GM19324 (cell line): ENCODE measurements around the gene CTDSP1.

Source experiments
- ATAC-seq: cut with Tn5 transposase; IDR thresholded peaks from one replicate; pipeline ENCODE4 v1.9.1; 2021; ENCODE audit warnings: mild to moderate bottlenecking, moderate library complexity; ENCODE audit not compliant: unreplicated experiment, low FRiP score

The CTDSP1 gene

DNA sequence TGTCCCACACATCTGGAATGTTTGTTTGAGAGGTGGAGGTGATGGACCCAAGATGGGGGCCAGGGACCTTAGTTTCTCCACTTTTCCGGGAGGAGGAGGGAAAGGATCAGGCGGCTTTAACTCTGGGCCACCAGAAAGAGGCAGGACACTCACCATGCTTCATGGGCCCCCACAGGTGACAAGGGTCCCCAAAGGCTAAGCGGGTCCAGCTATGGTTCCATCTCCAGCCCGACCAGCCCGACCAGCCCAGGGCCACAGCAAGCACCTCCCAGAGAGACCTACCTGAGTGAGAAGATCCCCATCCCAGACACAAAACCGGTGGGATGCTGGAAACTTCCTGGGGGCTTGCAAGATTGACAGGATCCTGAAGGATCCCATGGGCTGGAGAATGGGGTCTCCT lies 16.9 kb upstream of the CTDSP1 start:
- no peak for ATAC-seq

DNA sequence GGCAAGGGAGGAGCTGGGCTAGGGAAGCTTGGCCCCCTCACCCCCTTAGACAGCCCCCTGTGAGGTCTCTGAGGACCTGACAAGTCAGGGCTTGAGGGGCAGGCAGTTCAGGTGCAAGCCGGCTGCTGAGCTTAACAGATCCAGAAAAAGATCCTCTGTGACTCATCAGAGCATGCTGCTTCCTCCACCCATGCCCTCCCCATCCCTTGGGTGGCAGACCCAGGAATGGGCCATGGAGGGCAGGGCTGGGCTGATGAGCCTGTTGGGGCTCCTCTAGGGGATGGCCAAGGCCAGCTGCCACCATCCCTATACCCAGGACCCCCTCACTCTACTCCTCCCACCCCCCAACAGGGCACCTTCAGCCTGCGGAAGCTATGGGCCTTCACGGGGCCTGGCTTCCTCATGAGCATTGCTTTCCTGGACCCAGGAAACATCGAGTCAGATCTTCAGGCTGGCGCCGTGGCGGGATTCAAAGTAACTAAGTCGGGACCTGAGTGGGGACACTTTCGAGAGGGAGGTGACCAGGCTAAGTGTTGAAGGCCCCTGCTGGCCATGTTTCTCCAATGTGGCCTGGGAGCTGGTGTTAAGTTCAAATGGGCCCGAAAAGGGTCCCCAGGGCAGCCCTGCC lies 15.7 kb upstream of the CTDSP1 start:
- no peak for ATAC-seq

DNA sequence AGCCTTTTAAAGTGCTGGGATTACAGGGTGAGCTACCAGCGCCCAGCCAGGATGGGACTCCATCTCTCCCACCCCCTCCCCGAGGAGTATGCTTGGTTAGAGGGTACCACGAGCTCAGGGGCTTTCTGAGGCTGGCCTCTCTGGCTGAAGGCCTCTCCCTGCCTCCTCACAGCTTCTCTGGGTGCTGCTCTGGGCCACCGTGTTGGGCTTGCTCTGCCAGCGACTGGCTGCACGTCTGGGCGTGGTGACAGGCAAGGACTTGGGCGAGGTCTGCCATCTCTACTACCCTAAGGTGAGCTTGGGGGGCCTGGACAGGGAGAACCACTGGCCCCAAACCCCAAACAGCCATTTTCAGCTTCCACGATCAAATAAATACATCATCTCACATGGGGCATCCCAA lies 14.7 kb upstream of the CTDSP1 start:
- no peak for ATAC-seq

- no peak for ATAC-seq
These were observed 12.9 kb upstream of the CTDSP1 start for GRCh38 chr2:218386505-218387368.

DNA sequence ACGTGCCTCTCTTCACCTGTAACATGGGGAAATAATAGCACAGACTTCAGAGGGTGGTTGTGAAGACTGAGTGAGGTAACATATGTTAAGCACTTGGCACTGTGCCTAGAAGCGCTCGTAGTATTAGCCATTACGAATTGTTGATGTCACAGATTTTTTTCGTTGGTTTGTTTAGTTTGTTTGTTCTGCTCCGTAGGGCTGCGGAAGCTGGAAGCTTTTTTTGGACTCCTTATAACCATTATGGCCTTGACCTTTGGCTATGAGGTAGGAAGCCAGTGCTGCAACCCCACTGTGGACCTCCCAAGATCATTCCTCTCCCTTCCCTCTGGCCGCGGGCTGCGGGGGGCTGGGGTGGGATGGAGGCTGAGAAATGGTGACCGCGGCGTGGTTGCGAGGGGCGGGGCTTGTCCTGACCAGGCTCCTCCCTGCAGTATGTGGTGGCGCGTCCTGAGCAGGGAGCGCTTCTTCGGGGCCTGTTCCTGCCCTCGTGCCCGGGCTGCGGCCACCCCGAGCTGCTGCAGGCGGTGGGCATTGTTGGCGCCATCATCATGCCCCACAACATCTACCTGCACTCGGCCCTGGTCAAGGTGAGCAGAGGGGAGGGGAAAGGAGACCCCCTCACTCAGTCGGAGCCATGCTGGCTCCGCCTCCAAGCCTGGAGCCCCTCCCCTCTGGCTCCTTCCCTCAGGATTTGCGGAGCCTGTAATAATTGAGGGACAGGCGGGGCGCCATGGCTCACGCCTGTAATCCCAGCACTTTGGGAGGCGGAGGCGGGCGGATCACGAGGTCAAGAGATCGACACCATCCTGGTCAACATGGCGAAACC lies 12.1 kb upstream of the CTDSP1 start:
- ATAC-seq: no peak

GRCh38 chr2:218389333-218390150 lies 10.1 kb upstream of the CTDSP1 start:
- ATAC-seq: no peak

- ATAC-seq: no peak
These were observed 8.5 kb upstream of the CTDSP1 start for GRCh38 chr2:218391202-218391601.

- no peak for ATAC-seq
These were observed 7.2 kb upstream of the CTDSP1 start for GRCh38 chr2:218392459-218392858.

DNA sequence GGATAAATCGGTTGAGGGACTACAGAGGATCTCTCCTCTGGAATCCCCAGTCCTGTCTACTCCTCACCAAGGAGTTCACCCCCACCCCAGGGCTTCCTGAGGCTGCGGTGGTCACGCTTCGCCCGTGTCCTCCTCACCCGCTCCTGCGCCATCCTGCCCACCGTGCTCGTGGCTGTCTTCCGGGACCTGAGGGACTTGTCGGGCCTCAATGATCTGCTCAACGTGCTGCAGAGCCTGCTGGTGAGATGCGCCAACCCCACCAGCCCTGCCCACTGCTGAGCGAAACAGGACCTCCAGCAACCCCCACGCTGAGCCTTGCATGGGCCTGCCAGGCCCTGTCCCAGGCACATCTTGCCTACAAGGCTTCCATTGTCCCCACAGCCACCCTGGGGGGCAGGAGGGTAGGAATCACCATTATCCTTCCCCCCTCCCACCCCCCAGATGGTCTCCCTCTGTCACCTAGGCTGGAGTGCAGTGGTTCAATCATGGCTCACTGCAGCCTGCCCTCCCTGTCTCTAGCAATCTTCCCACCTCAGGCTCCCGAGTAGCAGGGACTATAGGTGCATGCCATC lies 6.7 kb upstream of the CTDSP1 start:
- ATAC-seq: no peak

GRCh38 chr2:218393750-218394290 lies 5.8 kb upstream of the CTDSP1 start:
- no peak for ATAC-seq

- no peak for ATAC-seq
These were observed 5.2 kb upstream of the CTDSP1 start for GRCh38 chr2:218394298-218395089.

GRCh38 chr2:218395090-218395444 lies 4.6 kb upstream of the CTDSP1 start:
- no peak for ATAC-seq

DNA sequence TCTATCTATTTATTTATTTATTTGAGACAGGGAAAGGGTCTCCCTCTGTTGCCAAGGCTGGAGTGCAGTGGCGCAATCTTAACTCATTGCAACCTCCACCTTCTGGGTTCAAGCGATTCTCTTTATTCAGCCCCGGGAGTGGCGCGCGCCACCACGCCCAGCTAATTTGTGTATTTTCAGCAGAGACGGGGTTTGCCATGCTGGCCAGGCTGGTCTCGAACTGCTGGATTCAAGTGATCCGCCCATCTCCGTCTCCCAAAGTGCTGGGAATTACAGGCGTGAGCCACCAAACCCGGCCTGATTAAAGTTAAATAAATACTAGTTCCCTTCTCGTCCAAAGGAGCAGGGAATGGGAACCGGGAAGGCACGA lies 4.2 kb upstream of the CTDSP1 start:
- no peak for ATAC-seq

DNA sequence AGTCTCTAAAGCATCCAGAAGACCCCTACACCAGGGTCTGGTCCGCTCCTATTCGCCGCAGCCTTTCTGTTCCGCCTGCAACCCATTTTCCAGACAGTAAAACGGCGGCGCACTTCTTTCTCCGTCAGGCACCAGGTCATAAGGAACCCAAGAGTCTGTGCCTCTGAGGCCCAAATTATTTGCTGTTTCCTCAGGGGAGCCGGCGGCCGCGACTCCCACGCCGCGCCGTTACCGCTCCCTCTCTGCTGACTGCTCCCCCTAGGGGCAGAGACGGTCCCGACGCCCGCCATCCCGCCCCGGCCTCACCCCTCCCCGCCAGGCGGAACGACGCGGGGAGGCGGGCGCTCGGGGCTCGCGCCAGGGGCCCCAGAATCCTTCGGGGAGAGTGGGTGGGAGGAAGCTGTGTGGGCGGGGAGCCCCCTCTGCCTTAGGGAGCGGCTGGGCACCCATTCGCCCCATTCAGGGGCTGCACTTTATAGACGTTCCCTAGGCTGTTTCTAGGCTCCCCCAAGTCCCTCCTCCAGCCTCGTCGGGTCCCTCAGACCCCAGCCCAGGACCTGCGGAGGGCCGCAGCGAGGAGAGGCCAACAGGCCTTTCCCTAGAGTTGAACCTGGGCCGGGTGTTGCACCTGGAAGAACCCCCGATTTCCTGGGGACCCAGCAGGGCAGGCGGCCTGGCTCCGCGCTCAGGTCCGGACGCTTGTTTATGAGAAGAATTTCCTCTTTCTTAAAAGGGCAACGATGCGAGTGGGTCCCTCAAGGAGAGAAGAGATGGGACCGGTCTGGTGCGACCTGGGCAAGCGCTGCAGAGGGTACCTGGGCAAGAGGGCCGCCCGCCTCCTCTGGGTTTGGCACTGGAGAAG lies 3.6 kb upstream of the CTDSP1 start:
- ATAC-seq: peak; percentile 61

- no peak for ATAC-seq
These were observed 2.8 kb upstream of the CTDSP1 start for GRCh38 chr2:218396688-218397462.

GRCh38 chr2:218397463-218397819 lies 2.2 kb upstream of the CTDSP1 start:
- no peak for ATAC-seq

GRCh38 chr2:218397820-218398436 lies 1.7 kb upstream of the CTDSP1 start:
- no peak for ATAC-seq
